Subcutaneous adipose tissue (tissue), 4 donors: ENCODE measurements around the gene MICALL2. TPM values are rescaled to one million over a fixed set of nuclear protein-coding genes. Genes with fewer than 3 reads are reported as not detected.

Source experiments
- total RNA-seq, 4 donors: library from RNA; depleted of rRNA; stranded (reverse); fragments of >200 nt; gene quantifications; one replicate each; pipeline ENCODE4 v1.1.0, GENCODE V29; 2016
- TF ChIP-seq, protein P1 (sequence below): fragments of 450-650 bp; IDR thresholded peaks from one replicate; pipeline ENCODE4 v1.5.1; 2016; ENCODE audit warnings: low read depth, mild to moderate bottlenecking, control low read depth, antibody characterized with exemption, moderate library complexity

The MICALL2 gene
- total RNA-seq, 4 donors from 2014 or later = 1.5 to 5.3 (median 4.1) TPM

DNA sequence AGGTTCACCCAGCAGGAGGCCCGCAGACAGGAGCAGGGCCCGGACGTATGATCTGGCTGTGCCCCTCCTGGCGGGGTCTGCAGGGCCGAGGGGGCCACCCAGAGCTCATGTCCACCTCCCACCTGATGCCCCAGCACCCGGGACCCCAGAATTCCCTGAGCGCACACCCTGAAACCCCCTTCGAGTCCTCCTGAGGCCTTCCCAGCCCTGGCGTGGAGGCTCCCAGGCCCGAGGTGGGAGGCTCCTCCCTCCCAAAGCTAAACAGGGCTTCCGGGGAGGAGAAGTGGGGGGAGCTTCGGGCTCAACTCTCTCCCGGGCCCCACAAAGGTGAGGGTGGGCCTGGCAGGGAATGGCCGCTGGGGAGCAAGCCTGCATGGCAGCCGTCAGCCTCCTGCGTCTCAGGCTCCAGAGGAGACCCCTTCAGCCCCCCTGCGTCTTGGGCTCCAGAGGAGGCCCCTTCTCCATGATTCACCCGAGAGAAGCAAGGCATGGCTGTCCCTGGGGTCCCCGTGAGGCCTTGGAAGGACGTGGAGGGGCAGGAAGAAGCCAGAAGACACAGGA lies 30.2 kb downstream of the MICALL2 start:
- TF ChIP-seq, protein P1, sequence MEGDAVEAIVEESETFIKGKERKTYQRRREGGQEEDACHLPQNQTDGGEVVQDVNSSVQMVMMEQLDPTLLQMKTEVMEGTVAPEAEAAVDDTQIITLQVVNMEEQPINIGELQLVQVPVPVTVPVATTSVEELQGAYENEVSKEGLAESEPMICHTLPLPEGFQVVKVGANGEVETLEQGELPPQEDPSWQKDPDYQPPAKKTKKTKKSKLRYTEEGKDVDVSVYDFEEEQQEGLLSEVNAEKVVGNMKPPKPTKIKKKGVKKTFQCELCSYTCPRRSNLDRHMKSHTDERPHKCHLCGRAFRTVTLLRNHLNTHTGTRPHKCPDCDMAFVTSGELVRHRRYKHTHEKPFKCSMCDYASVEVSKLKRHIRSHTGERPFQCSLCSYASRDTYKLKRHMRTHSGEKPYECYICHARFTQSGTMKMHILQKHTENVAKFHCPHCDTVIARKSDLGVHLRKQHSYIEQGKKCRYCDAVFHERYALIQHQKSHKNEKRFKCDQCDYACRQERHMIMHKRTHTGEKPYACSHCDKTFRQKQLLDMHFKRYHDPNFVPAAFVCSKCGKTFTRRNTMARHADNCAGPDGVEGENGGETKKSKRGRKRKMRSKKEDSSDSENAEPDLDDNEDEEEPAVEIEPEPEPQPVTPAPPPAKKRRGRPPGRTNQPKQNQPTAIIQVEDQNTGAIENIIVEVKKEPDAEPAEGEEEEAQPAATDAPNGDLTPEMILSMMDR = no peak

DNA sequence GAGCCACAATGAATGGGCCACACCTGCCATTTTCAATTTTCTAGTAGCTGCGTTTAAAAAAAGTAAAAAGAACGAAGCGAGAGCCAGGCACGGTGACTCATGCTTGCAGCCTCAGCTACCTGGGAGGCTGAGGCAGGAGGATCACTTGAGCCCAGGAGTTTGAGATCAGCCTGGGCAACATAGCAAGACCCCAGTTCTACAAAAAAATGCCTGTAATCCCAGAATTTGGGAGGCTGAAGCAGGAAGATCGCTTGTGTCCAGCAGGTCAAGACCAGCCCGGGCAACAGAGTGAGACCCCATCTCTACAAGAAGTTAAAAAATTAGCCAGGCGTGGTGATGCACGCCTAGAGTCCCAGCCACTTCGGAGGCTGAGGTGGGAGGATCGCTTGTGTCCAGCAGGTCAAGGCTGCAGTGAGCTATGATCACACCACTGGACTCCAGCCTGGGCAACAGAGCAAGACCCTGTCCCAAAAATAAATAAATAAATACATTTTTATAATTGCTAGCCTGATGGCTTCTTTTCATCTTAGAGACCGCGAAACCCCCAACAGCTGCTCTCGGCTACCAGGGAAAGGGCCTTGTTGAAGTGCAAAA lies 32.1 kb downstream of the MICALL2 start:
- TF ChIP-seq, protein P1 = no peak

DNA sequence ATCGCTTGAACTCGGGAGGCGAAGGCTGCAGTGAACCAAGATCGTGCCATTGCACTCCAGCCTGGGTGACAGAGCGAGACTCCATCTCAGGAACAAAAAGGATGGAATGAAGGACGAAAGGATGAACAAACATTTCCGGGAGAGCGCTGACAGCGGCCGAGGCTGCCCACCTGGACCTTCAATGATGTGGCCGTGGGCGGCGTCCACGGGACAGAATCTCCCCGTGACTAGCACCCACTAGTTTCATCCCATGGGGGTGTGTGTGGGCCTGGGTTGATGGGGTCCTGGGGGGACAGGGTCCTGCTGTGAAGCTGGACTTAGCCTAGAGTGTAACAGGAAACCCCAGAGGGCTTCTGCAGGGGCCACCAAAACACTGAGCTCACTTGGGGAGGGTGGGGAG lies 32.8 kb downstream of the MICALL2 start:
- TF ChIP-seq, protein P1 = no peak

DNA sequence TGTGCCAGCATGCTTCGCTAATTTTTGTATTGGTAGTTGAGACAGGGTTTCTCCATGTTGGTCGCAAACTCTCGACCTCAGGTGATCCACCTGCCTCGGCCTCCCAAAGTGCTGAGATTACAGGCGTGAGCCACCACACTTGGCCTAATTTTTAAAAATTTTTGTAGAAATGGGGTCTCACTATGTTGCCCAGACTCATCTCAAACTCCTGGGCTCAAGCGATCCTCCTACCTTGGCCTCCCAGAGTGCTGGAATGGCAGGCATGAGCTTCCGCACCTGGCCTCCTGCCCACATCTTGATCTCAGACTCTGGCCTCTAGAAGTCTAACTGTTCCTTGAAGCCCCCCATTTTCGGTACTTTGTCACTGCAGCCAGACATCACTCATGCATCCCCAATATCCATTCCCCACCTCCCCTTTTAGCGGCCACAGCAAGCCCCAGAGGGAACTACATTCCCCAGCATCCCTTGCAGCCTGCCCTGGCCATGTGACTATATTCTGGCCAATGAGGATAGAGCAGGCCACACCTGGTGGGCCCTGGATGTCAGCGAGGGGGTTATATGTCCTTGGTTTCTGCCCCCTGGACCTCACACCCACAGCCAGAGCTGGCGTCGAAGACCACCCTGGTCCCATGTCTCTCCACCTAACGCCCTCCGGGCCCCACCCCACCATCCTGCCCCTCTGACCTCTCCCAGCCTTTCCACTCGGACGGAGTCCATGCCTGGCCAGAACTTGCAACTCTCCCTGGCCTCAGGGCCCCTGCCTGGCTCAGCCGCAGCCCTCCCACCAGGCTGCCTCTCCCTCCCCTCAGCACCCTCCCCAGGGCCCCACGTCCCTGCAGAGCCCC lies 33.8 kb downstream of the MICALL2 start:
- TF ChIP-seq, protein P1 = no peak

DNA sequence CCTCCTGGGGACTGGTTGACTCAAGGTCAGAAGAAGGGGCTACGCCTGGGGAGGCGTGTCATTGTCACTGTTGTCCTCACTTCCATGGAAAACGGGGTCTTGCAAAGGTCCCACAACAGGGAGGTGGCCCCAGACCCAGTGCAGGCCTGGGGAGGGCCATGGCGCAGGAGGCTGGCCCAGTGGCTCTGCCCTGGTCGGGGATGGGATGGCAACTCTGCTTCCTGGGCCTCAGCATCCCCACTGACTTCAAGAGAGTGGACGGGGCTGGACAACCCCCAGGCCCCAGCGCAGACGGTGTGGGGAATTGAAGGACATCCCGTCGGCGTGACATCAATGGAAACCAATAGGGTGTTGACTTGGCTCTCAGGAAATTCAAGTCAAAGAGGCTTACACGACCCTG lies 35.2 kb downstream of the MICALL2 start:
- TF ChIP-seq, protein P1 = no peak

DNA sequence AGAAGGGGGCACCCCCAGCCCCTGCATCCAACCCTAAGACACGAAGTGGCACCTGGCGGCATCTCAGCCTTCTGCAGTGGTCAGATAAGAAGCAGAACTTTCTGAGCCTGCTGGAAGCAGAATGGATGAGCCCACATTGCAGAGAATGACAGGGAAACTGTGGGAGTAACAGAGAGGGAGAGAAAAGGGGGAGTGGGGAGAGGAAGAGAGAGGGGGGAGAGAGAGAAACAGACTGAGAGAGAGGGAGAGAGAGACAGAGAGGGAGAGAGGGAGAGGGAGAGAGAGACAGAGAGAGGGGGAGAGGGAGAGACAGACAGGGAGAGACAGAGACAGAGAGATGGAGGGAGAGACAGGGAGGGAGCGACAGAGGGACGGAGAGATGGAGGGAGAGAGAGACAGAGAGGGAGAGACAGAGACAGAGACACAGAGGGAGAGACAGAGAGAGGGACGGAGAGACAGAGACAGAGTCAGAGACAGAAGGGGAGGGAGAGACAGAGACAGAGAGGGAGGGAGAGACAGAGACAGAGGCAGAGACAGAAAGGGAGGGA lies 35.9 kb downstream of the MICALL2 start:
- TF ChIP-seq, protein P1 = no peak
